HL-60 (cell line): ENCODE measurements around the gene GDPD5.

ENCODE experiments used
- DNase-seq, 2 experiments: peaks; one replicate each; pipeline ENCODE4 v3.0.0-alpha.2; 2010 to 2020; ENCODE audit warnings: low read depth in 1 of 2, low spot score in 1 of 2
- H3K27ac ChIP-seq: fragments of 250-450 bp; sonication (Bioruptor Pico); replicated peaks from 2 replicates; pipeline ENCODE4 v1.5.1; 2020; ENCODE audit warnings: mild to moderate bottlenecking, moderate library complexity
- H3K27me3 ChIP-seq: fragments of 250-450 bp; sonication (Bioruptor Pico); 2 replicates; pipeline ENCODE4 v1.5.1; 2021; ENCODE audit warnings: mild to moderate bottlenecking, moderate library complexity; ENCODE audit not compliant: insufficient read depth, poor library complexity, severe bottlenecking
- H3K4me3 ChIP-seq: replicated peaks from 2 replicates; pipeline ENCODE4 v1.5.1; 2011; ENCODE audit warnings: mild to moderate bottlenecking, control low read depth, low read length; ENCODE audit not compliant: insufficient read depth
- CTCF ChIP-seq: IDR thresholded peaks from one replicate; pipeline ENCODE4 v1.5.1; 2011; ENCODE audit warnings: low read length, control low read depth, inconsistent platforms; ENCODE audit not compliant: insufficient read depth
- GABPA ChIP-seq: IDR thresholded peaks from 2 replicates; pipeline ENCODE4 v1.6.1; 2012; ENCODE audit warnings: low read depth
- POLR2AphosphoS5 ChIP-seq: IDR thresholded peaks from 2 replicates; pipeline ENCODE4 v1.6.1; 2012; ENCODE audit warnings: low read depth
- SPI1 ChIP-seq: IDR thresholded peaks from 2 replicates; pipeline ENCODE4 v1.6.1; 2012; ENCODE audit warnings: low read depth, mild to moderate bottlenecking, borderline replicate concordance
- TF ChIP-seq, protein P1 (sequence below): IDR thresholded peaks from 2 replicates; pipeline ENCODE4 v1.6.1; 2012; ENCODE audit warnings: low read depth; ENCODE audit not compliant: insufficient replicate concordance

The GDPD5 gene

GRCh38 chr11:75487365-75487764 lies 38.4 kb downstream of the GDPD5 start:
- TF ChIP-seq SPI1 (no peak), GABPA (no peak), POLR2AphosphoS5 (no peak), CTCF (no peak)
- TF ChIP-seq, protein P1, sequence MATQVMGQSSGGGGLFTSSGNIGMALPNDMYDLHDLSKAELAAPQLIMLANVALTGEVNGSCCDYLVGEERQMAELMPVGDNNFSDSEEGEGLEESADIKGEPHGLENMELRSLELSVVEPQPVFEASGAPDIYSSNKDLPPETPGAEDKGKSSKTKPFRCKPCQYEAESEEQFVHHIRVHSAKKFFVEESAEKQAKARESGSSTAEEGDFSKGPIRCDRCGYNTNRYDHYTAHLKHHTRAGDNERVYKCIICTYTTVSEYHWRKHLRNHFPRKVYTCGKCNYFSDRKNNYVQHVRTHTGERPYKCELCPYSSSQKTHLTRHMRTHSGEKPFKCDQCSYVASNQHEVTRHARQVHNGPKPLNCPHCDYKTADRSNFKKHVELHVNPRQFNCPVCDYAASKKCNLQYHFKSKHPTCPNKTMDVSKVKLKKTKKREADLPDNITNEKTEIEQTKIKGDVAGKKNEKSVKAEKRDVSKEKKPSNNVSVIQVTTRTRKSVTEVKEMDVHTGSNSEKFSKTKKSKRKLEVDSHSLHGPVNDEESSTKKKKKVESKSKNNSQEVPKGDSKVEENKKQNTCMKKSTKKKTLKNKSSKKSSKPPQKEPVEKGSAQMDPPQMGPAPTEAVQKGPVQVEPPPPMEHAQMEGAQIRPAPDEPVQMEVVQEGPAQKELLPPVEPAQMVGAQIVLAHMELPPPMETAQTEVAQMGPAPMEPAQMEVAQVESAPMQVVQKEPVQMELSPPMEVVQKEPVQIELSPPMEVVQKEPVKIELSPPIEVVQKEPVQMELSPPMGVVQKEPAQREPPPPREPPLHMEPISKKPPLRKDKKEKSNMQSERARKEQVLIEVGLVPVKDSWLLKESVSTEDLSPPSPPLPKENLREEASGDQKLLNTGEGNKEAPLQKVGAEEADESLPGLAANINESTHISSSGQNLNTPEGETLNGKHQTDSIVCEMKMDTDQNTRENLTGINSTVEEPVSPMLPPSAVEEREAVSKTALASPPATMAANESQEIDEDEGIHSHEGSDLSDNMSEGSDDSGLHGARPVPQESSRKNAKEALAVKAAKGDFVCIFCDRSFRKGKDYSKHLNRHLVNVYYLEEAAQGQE: no peak
- DNase-seq: no peak
- Histone ChIP-seq H3K27me3 (no peaks in the 10 kb centered on the region), H3K4me3 (no peak overlapping the region), H3K27ac (no peak overlapping the region)

DNA sequence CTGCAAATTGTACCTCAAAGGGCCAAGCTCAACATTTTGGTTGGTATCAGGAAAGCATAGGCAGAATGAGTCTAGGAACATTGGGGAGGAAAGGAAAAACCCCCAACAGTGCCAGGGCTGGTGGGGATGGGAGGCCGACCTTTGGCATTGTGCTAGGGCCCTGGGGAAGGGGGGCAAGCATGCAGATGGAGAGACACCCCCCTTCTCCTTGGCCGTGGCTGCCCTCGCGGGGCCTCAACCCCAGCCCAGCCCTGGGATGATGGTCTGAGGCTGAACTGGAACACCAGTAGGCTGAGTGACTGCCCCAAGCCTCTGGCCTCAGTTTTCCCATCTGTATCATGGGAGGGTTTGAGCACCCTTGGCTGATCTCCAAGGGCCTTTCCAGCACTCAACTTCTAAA lies 40.0 kb downstream of the GDPD5 start:
- no peak for TF ChIP-seq POLR2AphosphoS5
- TF ChIP-seq SPI1: no peak
- no peak for TF ChIP-seq GABPA
- TF ChIP-seq, protein P1: no peak
- TF ChIP-seq CTCF: no peak
- Histone ChIP-seq H3K4me3 (no peak overlapping the region), H3K27me3 (no peaks in the 10 kb centered on the region), H3K27ac (no peak overlapping the region)
- no peak for DNase-seq

DNA sequence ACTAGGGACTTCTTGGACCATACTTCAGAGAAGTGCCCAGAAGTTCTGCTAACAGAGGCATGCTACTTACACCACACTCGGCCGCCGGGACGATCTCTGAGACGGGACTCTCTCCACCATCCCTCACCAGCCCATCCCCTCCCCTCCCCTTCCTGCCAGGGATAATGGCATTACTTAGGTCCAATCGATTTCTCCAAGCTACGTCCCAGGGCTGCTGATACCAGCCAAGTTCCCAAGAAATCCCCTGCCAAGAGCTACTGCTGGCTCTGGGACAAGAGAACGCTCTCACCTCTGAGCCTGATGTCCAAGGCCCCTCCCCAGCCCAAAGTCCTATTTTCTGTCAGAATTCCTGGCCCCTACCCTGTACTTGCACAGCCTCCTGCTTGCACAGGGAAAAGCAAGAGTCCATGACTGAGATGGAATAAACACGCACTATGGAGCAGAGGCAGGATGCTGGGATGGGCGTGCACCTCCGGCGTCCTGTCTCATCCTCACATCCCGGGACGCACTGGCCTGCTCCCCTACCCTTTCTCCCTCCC lies 42.7 kb downstream of the GDPD5 start:
- no peak overlapping the region for H3K27ac ChIP-seq
- no peak overlapping the region for H3K4me3 ChIP-seq
- H3K27me3 ChIP-seq: no peaks in the 10 kb centered on the region
- TF ChIP-seq SPI1 (no peak), POLR2AphosphoS5 (no peak), GABPA (no peak), CTCF (no peak)
- TF ChIP-seq, protein P1: no peak
- no peak for DNase-seq
